ENCODE measurements around the gene WDR41.
"Not testable (repeated sequence)": the region's sequence is repeated elsewhere in the genome, so short reads cannot be mapped to it uniquely, and the experiment has no call there.

The WDR41 gene

DNA sequence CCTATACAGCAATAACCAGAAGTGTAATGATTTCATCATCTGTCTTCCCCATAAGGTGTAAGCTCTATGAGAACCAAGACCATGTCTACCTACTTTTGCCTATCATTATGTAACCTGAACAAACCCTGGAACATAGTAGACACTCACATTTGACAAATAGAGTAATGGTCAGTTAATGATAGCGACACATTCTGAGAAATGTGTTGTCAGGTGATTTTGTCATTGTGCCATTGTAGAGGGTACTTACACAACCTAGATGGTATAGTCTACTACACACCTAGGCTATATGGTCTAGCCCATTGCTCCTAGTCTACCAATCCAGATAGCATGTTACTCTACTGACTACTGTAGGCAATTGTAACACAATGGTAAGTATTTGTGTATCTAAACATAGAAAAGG, 22.3 kb upstream of the WDR41 start:
- Histone ChIP-seq H3K9ac (ENCODE audit: low read depth, low read length, poor library complexity, severe bottlenecking) (no peak overlapping the region), H3K27me3 (ENCODE audit: insufficient read depth, low read length, poor library complexity, severe bottlenecking) (no peaks in the 10 kb centered on the region), H3K4me2 (ENCODE audit: low read depth, low read length, poor library complexity, severe bottlenecking) (no peak overlapping the region), H3F3A (ENCODE audit: low read depth) (no peaks in the 10 kb centered on the region), H3K9me3 (ENCODE audit: insufficient read depth, low read depth, low read length) (no peaks in the 10 kb centered on the region), H3K9me2 (replicated peaks; ENCODE audit: low read depth, low read length) (no peaks in the 10 kb centered on the region), H3K4me3 (ENCODE audit: low read length, poor library complexity, severe bottlenecking) (no peak overlapping the region), H2AFZ (ENCODE audit: low read length) (no peak overlapping the region), H4K20me1 (ENCODE audit: insufficient read depth, low read length, poor library complexity, severe bottlenecking) (no peaks in the 10 kb centered on the region), H3K79me2 (ENCODE audit: insufficient read depth, low read length) (no peaks in the 10 kb centered on the region), H3K36me3 (ENCODE audit: insufficient read depth, low read length) (no peaks in the 10 kb centered on the region), H3K4me1 (ENCODE audit: insufficient read depth, low read length, poor library complexity, severe bottlenecking) (no peaks in the 10 kb centered on the region)
- TF ChIP-seq, protein P1, sequence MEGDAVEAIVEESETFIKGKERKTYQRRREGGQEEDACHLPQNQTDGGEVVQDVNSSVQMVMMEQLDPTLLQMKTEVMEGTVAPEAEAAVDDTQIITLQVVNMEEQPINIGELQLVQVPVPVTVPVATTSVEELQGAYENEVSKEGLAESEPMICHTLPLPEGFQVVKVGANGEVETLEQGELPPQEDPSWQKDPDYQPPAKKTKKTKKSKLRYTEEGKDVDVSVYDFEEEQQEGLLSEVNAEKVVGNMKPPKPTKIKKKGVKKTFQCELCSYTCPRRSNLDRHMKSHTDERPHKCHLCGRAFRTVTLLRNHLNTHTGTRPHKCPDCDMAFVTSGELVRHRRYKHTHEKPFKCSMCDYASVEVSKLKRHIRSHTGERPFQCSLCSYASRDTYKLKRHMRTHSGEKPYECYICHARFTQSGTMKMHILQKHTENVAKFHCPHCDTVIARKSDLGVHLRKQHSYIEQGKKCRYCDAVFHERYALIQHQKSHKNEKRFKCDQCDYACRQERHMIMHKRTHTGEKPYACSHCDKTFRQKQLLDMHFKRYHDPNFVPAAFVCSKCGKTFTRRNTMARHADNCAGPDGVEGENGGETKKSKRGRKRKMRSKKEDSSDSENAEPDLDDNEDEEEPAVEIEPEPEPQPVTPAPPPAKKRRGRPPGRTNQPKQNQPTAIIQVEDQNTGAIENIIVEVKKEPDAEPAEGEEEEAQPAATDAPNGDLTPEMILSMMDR (conservative IDR thresholded peaks at IDR 0.05; ENCODE audit: low read length), result no peak
- TF ChIP-seq EZH2phosphoT487 (IDR thresholded peaks at IDR 0.05; ENCODE audit: borderline replicate concordance), result no peak

DNA sequence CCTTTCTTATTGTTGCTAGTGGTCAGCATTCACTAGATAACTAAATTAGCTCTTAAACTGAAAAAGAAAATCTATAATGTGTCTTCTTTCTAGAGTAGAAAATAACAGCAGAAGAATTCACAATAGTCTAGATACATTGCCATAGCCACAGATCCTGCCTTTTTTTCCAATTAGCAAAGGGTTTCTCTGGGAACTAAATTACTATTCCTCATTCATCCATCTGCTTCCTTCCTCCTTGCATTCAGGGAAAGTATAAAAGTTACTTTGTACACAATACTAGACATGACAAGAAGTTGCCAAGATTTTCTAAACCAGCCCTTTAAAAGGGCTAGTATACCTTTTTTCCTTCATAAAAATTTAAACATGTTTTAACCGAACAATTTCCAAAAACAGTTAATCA, 21.2 kb upstream of the WDR41 start:
- no peak overlapping the region for H3K9ac ChIP-seq (ENCODE audit: low read depth, low read length, poor library complexity, severe bottlenecking)
- no peaks in the 10 kb centered on the region for H3K4me1 ChIP-seq (ENCODE audit: insufficient read depth, low read length, poor library complexity, severe bottlenecking)
- H3K4me3 ChIP-seq (ENCODE audit: low read length, poor library complexity, severe bottlenecking), result no peak overlapping the region
- TF ChIP-seq EZH2phosphoT487 (IDR thresholded peaks at IDR 0.05; ENCODE audit: borderline replicate concordance), result no peak
- TF ChIP-seq, protein P1 (conservative IDR thresholded peaks at IDR 0.05; ENCODE audit: low read length), result no peak
- no peaks in the 10 kb centered on the region for H3K79me2 ChIP-seq (ENCODE audit: insufficient read depth, low read length)
- H4K20me1 ChIP-seq (ENCODE audit: insufficient read depth, low read length, poor library complexity, severe bottlenecking), result no peaks in the 10 kb centered on the region
- H3K27me3 ChIP-seq (ENCODE audit: insufficient read depth, low read length, poor library complexity, severe bottlenecking), result no peaks in the 10 kb centered on the region
- no peak overlapping the region for H2AFZ ChIP-seq (ENCODE audit: low read length)
- H3K9me2 ChIP-seq (replicated peaks; ENCODE audit: low read depth, low read length), result no peaks in the 10 kb centered on the region
- no peaks in the 10 kb centered on the region for H3K9me3 ChIP-seq (ENCODE audit: insufficient read depth, low read depth, low read length)
- no peaks in the 10 kb centered on the region for H3F3A ChIP-seq (ENCODE audit: low read depth)
- no peak overlapping the region for H3K4me2 ChIP-seq (ENCODE audit: low read depth, low read length, poor library complexity, severe bottlenecking)
- H3K36me3 ChIP-seq (ENCODE audit: insufficient read depth, low read length), result no peaks in the 10 kb centered on the region

DNA sequence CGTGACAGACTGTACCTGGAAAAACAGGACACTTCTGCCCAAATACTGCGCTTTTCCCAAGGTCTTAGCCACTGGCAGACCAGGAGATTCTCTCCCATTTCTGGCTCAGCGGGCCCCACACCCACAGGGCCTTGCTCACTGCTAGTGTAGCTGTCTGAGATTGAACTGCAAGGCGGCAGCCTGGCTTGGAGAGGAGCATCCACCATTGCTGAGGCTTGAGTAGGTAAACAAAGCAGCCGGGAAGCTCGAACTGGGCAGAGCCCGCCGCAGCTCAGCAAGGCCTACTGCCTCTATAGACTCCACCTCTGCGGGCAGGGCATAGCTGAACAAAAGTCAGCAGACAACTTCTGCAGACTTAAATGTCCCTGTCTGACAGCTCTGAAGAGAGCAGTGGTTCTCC, 9.0 kb upstream of the WDR41 start:
- not testable (repeated sequence) for H3K9me3 ChIP-seq (ENCODE audit: insufficient read depth, low read depth, low read length); H3K9ac ChIP-seq (ENCODE audit: low read depth, low read length, poor library complexity, severe bottlenecking); H3K79me2 ChIP-seq (ENCODE audit: insufficient read depth, low read length); H4K20me1 ChIP-seq (ENCODE audit: insufficient read depth, low read length, poor library complexity, severe bottlenecking); H3K36me3 ChIP-seq (ENCODE audit: insufficient read depth, low read length); H2AFZ ChIP-seq (ENCODE audit: low read length); H3K4me2 ChIP-seq (ENCODE audit: low read depth, low read length, poor library complexity, severe bottlenecking); H3K27me3 ChIP-seq (ENCODE audit: insufficient read depth, low read length, poor library complexity, severe bottlenecking); H3K9me2 ChIP-seq (replicated peaks; ENCODE audit: low read depth, low read length); H3F3A ChIP-seq (ENCODE audit: low read depth); H3K4me3 ChIP-seq (ENCODE audit: low read length, poor library complexity, severe bottlenecking); H3K4me1 ChIP-seq (ENCODE audit: insufficient read depth, low read length, poor library complexity, severe bottlenecking)

DNA sequence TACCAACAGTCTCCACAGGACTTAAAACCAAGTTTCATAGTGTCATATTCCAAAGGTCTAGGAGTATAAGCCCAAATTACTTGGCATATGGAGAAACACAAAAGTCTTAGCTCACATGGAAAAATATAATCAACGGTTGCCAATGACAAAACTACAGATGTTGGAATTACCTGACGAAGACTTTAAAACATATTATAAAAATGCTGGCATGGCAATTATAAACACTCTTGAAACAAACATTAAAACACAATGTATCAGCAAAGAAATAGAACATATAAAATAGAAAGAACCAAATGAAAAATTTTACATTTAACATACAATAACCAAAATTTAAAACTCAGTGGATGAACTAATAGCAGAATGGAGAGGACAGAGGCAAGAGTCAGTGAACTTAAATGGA, 7.9 kb upstream of the WDR41 start:
- no peaks in the 10 kb centered on the region for H3K79me2 ChIP-seq (ENCODE audit: insufficient read depth, low read length)
- no peak overlapping the region for H3K4me3 ChIP-seq (ENCODE audit: low read length, poor library complexity, severe bottlenecking)
- H3K4me2 ChIP-seq (ENCODE audit: low read depth, low read length, poor library complexity, severe bottlenecking), result no peak overlapping the region
- no peaks in the 10 kb centered on the region for H4K20me1 ChIP-seq (ENCODE audit: insufficient read depth, low read length, poor library complexity, severe bottlenecking)
- no peaks in the 10 kb centered on the region for H3K9me3 ChIP-seq (ENCODE audit: insufficient read depth, low read depth, low read length)
- H3K36me3 ChIP-seq (ENCODE audit: insufficient read depth, low read length), result no peaks in the 10 kb centered on the region
- no peaks in the 10 kb centered on the region for H3K9me2 ChIP-seq (replicated peaks; ENCODE audit: low read depth, low read length)
- no peaks in the 10 kb centered on the region for H3F3A ChIP-seq (ENCODE audit: low read depth)
- TF ChIP-seq, protein P1 (conservative IDR thresholded peaks at IDR 0.05; ENCODE audit: low read length), result no peak
- no peak for TF ChIP-seq EZH2phosphoT487 (IDR thresholded peaks at IDR 0.05; ENCODE audit: borderline replicate concordance)
- no peaks in the 10 kb centered on the region for H3K4me1 ChIP-seq (ENCODE audit: insufficient read depth, low read length, poor library complexity, severe bottlenecking)
- no peaks in the 10 kb centered on the region for H3K27me3 ChIP-seq (ENCODE audit: insufficient read depth, low read length, poor library complexity, severe bottlenecking)
- no peak overlapping the region for H2AFZ ChIP-seq (ENCODE audit: low read length)
- H3K9ac ChIP-seq (ENCODE audit: low read depth, low read length, poor library complexity, severe bottlenecking), result no peak overlapping the region
